A549 (cell line): ENCODE data around the gene RTP5. TPM values are rescaled to one million over a fixed set of nuclear protein-coding genes. Genes with fewer than 3 reads are reported as not detected.

Experiments
- ATAC-seq, 2 experiments: fragments of 200-7000 bp in 1 of 2; fragments of >200 bp in 1 of 2; cut with Nextera tagmentation in 1 of 2; cut with Tn5 transposase in 1 of 2; 3 replicates each; pipeline versions ENCODE4 v1.8.0 to v1.9.1; 2018 to 2020; ENCODE audit warnings: mild to moderate bottlenecking in 1 of 2, moderate library complexity in 1 of 2
- CTCF ChIA-PET: fragments of 300-600 bp; sonication (Branson Sonifier 250); formaldehyde crosslinking; extraction: SDS; loops from one replicate; lab custom pipeline; 2021; ENCODE audit warnings: antibody characterized with exemption, inconsistent platforms; lab: Yijun Ruan, JAX
- POLR2A ChIA-PET: fragments of 350-600 bp; formaldehyde crosslinking; extraction: SDS; loops from one replicate; lab custom pipeline; 2021; ENCODE audit warnings: antibody characterized with exemption, inconsistent platforms; lab: Yijun Ruan, JAX
- DNase-seq, 2 experiments: peaks; one replicate each; pipeline versions ENCODE4 v3.0.0 to v3.0.0-alpha.2; 2011 to 2016; ENCODE audit warnings: low read depth in 1 of 2, low spot score in 1 of 2
- FAIRE-seq: peaks from 2 replicates; lab custom pipeline; 2011; peaks lifted over from hg19 to GRCh38; lab: Jason Lieb, UNC
- H3K27ac ChIP-seq, 2 experiments: fragments of >200 bp; sonication (Bioruptor Twin); formaldehyde crosslinking; 3 replicates each; pipeline ENCODE4 v1.5.1; 2016 to 2017
- H3K4me1 ChIP-seq: fragments of >200 bp; sonication (Bioruptor Twin); formaldehyde crosslinking; 3 replicates; pipeline ENCODE4 v1.6.1; 2016
- H3K4me2 ChIP-seq: fragments of >200 bp; sonication (Bioruptor Twin); formaldehyde crosslinking; 3 replicates; pipeline ENCODE4 v1.6.1; 2016
- H3K4me3 ChIP-seq: fragments of >200 bp; sonication (Bioruptor Twin); formaldehyde crosslinking; 3 replicates; pipeline ENCODE4 v1.5.1; 2016
- H3K9me3 ChIP-seq: fragments of >200 bp; sonication (Bioruptor Twin); formaldehyde crosslinking; 3 replicates; pipeline ENCODE4 v1.6.1; 2016
- CEBPB ChIP-seq, 2 experiments: fragments of >200 bp in 1 of 2; sonication (Bioruptor Twin) in 1 of 2; formaldehyde crosslinking in 1 of 2; IDR thresholded peaks; 2 replicates each; pipeline ENCODE4 v1.6.1; 2012 to 2016
- CHD4 ChIP-seq: fragments of 200-600 bp; sonication (generic); IDR thresholded peaks from 2 replicates; pipeline ENCODE4 v1.6.1; 2016; ENCODE audit warnings: antibody characterized with exemption, mild to moderate bottlenecking, borderline replicate concordance
- E2F6 ChIP-seq: IDR thresholded peaks from 2 replicates; pipeline ENCODE4 v1.6.1; 2012; ENCODE audit warnings: low read depth, borderline replicate concordance
- ELK1 ChIP-seq: fragments of 150-350 bp; IDR thresholded peaks from 2 replicates; pipeline ENCODE4 v1.6.1; 2014; ENCODE audit warnings: low read depth, mild to moderate bottlenecking, low read length
- FOSL2 ChIP-seq, 2 experiments: fragments of 450-650 bp in 1 of 2; fragments of >200 bp in 1 of 2; sonication (Bioruptor Twin) in 1 of 2; formaldehyde crosslinking; IDR thresholded peaks; 2 replicates each; pipeline versions ENCODE4 v1.5.0 to v1.6.1; 2016 to 2020; ENCODE audit warnings: mild to moderate bottlenecking in 1 of 2, moderate library complexity in 1 of 2
- HOXB5 ChIP-seq: fragments of 250-450 bp; sonication (Bioruptor Pico); IDR thresholded peaks from 2 replicates; pipeline ENCODE4 v1.5.0; 2020; ENCODE audit warnings: mild to moderate bottlenecking, moderate library complexity
- JUN ChIP-seq, 2 experiments: fragments of >200 bp; sonication (Bioruptor Twin); formaldehyde crosslinking; IDR thresholded peaks; 2 replicates in 1 of 2; 3 replicates in 1 of 2; pipeline ENCODE4 v1.6.1; 2016 to 2017
- JUNB ChIP-seq: fragments of >200 bp; sonication (Bioruptor Twin); formaldehyde crosslinking; IDR thresholded peaks from 2 replicates; pipeline ENCODE4 v1.6.1; 2016
- MAZ ChIP-seq: fragments of 150-350 bp; IDR thresholded peaks from 2 replicates; pipeline ENCODE4 v1.6.1; 2014; ENCODE audit warnings: antibody characterized with exemption, low read depth, low read length, borderline replicate concordance
- MYC ChIP-seq: IDR thresholded peaks from 2 replicates; pipeline ENCODE4 v1.6.1; 2012; ENCODE audit warnings: mild to moderate bottlenecking, inconsistent platforms, low read length, improper control_type of control experiment, borderline replicate concordance
- NR3C1 ChIP-seq: fragments of >200 bp; sonication (Bioruptor Twin); formaldehyde crosslinking; IDR thresholded peaks from 3 replicates; pipeline ENCODE4 v1.6.1; 2017
- POLR2AphosphoS2 ChIP-seq: conservative IDR thresholded peaks from 2 replicates; pipeline ENCODE4 v1.6.1; 2012; ENCODE audit warnings: low read length, improper control_type of control experiment, inconsistent platforms
- RARB ChIP-seq: fragments of 250-450 bp; sonication (Bioruptor Pico); IDR thresholded peaks from 2 replicates; pipeline ENCODE4 v1.8.0; 2021; ENCODE audit warnings: mild to moderate bottlenecking, moderate library complexity
- RCOR1 ChIP-seq: fragments of 150-350 bp; IDR thresholded peaks from 2 replicates; pipeline ENCODE4 v1.6.1; 2014; ENCODE audit warnings: antibody characterized with exemption, low read length, low read depth
- TFCP2L1 ChIP-seq: fragments of 250-450 bp; sonication (Bioruptor Pico); IDR thresholded peaks from 2 replicates; pipeline ENCODE4 v1.5.0; 2021; ENCODE audit warnings: mild to moderate bottlenecking
- ZC3H11A ChIP-seq: fragments of 450-650 bp; IDR thresholded peaks from 2 replicates; pipeline ENCODE4 v1.6.1; 2014; ENCODE audit warnings: antibody characterized with exemption, mild to moderate bottlenecking
- ZFP36 ChIP-seq: fragments of 450-650 bp; IDR thresholded peaks from 2 replicates; pipeline ENCODE4 v1.6.1; 2014; ENCODE audit warnings: borderline replicate concordance; ENCODE audit not compliant: partially characterized antibody
- WGBS: methylation state at CpG from one replicate; pipeline ENCODE4 v1.1.6; 2017; ENCODE audit errors: missing lambda C conversion rate; 5-methylcytosine and 5-hydroxymethylcytosine counted together
- polyA plus RNA-seq, 4 experiments: library from polyadenylated mRNA; depleted of rRNA in 3 of 4; stranded (reverse); fragments of >200 nt; fragmentation: RNase III in 1 of 4; extraction: RNeasy Plus Mini Kit Qiagen cat#74134 plus additional on column Dnase treatment in 1 of 4; gene quantifications; 2 replicates in 3 of 4; 3 replicates in 1 of 4; pipeline ENCODE4 v1.2.3, GENCODE V29; 2011 to 2017
- TF ChIP-seq, protein P1 (sequence below): fragments of 250-450 bp; sonication (Bioruptor Pico); IDR thresholded peaks from 2 replicates; pipeline ENCODE4 v1.5.0; 2021; ENCODE audit warnings: mild to moderate bottlenecking, moderate library complexity, borderline replicate concordance

RTP5 gene
- polyA plus RNA-seq, 2 of the 4 experiments (the other 2 are of a cell fraction), result not detected

- no peak overlapping the region for H3K4me2 ChIP-seq
- POLR2A ChIA-PET, result no interaction called here
- no peak for FAIRE-seq
Observed at GRCh38 chr2:241891315-241891987, 21.9 kb downstream of the RTP5 start.

GRCh38 chr2:241891988-241892298, 22.4 kb downstream of the RTP5 start:
- WGBS, result 75% methylated on average over 3 of the region's 3 CpGs
- TF ChIP-seq ZC3H11A (no peak), RCOR1 (no peak), NR3C1 (no peak), RARB (no peak), ZFP36 (no peak), TFCP2L1 (CRISPR knock-in tag) (no peak), POLR2AphosphoS2 (no peak), E2F6 (no peak), JUN (IDR thresholded peaks at IDR 0.05) (no peak), HOXB5 (CRISPR knock-in tag) (no peak), ELK1 (no peak), MAZ (no peak), CHD4 (no peak), CEBPB (IDR thresholded peaks at IDR 0.05) (no peak), FOSL2 (IDR thresholded peaks at IDR 0.05) (no peak), FOSL2 (CRISPR knock-in tag; IDR thresholded peaks at IDR 0.05) (no peak), JUNB (no peak), MYC (no peak)
- TF ChIP-seq, protein P1, sequence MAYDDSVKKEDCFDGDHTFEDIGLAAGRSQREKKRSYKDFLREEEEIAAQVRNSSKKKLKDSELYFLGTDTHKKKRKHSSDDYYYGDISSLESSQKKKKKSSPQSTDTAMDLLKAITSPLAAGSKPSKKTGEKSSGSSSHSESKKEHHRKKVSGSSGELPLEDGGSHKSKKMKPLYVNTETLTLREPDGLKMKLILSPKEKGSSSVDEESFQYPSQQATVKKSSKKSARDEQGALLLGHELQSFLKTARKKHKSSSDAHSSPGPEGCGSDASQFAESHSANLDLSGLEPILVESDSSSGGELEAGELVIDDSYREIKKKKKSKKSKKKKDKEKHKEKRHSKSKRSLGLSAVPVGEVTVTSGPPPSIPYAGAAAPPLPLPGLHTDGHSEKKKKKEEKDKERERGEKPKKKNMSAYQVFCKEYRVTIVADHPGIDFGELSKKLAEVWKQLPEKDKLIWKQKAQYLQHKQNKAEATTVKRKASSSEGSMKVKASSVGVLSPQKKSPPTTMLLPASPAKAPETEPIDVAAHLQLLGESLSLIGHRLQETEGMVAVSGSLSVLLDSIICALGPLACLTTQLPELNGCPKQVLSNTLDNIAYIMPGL (CRISPR knock-in tag), result no peak
- DNase-seq, result no peak
- ChIA-PET CTCF (interaction anchor here (2.7 kb wide), 1 partner anchor 13 kb away, joined by 13 read pairs; no protein-coding TSS in a partner anchor), POLR2A (no interaction called here)
- Histone ChIP-seq H3K27ac (no peak overlapping the region), H3K4me3 (no peak overlapping the region), H3K4me1 (no peaks in the 10 kb centered on the region), H3K4me2 (no peak overlapping the region), H3K9me3 (no peaks in the 10 kb centered on the region)
- no peak for ATAC-seq
- no peak for FAIRE-seq

More at GRCh38 chr2:241891315-241891987, 21.9 kb downstream of the RTP5 start:
- Histone ChIP-seq H3K27ac (no peak overlapping the region), H3K4me3 (no peak overlapping the region), H3K9me3 (no peaks in the 10 kb centered on the region), H3K4me1 (no peaks in the 10 kb centered on the region)
- CTCF ChIA-PET, result interaction anchor here (0.5 to 2.7 kb wide), 2 partner anchors 13 to 1669 kb away, joined by 3 to 13 read pairs; no protein-coding TSS in a partner anchor
- DNase-seq (no peak), ATAC-seq (no peak)
- TF ChIP-seq TFCP2L1 (CRISPR knock-in tag) (no peak), CHD4 (no peak)
- TF ChIP-seq, protein P1 (CRISPR knock-in tag), result no peak
- WGBS, result 86% methylated on average over 26 of the region's 27 CpGs
